ENCODE measurements around the gene TMEM43.

TMEM43 gene

DNA sequence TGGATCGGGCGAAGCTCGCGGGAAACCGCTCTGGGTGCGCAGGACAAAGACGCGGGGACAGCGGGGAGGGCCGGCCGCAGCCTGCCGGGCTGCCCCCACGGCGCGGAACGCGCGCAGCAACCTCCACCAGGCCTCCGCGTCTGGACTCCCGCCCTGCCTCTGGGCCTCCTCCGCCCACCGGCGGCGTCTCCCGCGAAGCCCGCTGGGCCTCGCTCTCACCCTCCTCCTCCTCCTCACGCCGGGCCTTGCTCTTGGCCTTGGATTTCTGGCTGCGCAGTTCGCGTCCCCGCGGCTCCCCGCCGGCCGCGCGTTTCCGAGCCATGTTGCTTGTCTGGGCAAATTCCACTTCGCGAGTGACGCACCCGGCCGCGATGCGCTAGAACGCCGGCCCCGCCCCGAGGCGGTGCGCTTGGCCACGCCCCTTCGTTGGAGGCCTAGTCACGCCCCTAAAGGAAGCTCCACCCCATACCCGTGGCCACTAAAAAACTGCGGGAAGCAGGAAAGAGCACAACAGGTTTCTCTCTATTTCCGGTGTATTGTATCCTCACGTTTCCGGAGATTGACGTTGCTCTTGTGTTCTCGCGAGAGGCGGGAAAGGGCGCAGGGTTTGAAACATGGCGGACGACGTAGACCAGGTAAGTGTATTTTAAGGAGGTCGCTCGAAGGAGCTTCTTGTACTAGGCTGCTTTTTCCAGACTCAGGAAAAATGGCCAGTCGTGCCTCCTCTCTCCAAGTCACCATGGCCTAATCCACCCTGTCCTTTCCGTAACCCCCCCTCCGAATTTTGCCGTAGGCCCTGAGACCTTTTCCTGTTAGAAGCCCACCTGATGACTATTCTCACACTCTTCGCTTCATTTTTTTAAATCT, 53.6 kb downstream of the TMEM43 start, which contains the start of the genes LSM3 and XPC:
Gene LSM3, plus strand, starts transcription at position 571 of the 867 bp plus-strand sequence. Its CDS starts 44 bp downstream, at position 615.
Gene XPC, minus strand, starts transcription at position 355 of the 867 bp plus-strand sequence. Its CDS starts 33 bp downstream, at position 322.
- peak within 1 kb of the TSS; percentile 85 for H3K27ac ChIP-seq
- TF ChIP-seq, protein P1, sequence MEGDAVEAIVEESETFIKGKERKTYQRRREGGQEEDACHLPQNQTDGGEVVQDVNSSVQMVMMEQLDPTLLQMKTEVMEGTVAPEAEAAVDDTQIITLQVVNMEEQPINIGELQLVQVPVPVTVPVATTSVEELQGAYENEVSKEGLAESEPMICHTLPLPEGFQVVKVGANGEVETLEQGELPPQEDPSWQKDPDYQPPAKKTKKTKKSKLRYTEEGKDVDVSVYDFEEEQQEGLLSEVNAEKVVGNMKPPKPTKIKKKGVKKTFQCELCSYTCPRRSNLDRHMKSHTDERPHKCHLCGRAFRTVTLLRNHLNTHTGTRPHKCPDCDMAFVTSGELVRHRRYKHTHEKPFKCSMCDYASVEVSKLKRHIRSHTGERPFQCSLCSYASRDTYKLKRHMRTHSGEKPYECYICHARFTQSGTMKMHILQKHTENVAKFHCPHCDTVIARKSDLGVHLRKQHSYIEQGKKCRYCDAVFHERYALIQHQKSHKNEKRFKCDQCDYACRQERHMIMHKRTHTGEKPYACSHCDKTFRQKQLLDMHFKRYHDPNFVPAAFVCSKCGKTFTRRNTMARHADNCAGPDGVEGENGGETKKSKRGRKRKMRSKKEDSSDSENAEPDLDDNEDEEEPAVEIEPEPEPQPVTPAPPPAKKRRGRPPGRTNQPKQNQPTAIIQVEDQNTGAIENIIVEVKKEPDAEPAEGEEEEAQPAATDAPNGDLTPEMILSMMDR (conservative IDR thresholded peaks at IDR 0.05): no peak
- peak; percentile 85 for TF ChIP-seq ZFX (IDR thresholded peaks at IDR 0.05)

DNA sequence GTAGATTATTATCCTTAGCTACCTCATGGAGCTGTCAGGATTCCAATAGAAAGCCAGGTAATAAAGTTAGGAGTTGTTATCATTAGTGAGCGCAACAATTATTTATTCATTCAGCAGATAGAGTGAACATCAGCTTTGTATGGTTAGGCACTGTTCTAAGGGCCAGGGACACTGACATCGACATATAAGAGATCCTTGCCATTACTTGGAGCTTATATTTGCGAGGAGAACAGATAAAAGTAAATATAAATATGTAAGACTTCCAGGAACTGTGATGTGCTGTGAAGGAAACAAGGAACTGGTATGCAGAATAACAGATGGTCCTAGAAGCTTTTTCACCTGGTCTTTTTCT, 54.2 kb downstream of the TMEM43 start:
- TF ChIP-seq, protein P1 (conservative IDR thresholded peaks at IDR 0.05): no peak
- TF ChIP-seq ZFX (IDR thresholded peaks at IDR 0.05): no peak; the same call in 1 of the 2 replicates
- H3K27ac ChIP-seq: peak overlapping the region; percentile 85

DNA sequence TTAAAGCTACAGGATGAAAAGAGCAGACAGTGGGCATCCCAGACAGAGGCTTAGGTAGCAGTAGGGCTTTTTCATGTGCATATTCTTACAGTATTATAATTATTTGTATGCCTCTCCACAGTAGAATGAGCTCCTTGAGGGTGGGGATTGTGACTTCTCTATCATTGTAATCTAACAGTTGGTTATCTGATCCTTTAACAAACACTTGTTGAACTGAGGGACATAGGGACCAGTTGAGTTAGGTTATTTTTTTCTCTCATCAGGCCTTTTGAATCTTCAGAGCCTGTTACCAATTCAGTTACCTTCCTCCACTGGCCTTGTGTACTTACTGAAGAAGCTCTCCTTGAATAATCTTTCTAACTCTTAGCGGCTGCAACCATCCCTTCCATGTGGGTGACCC, 54.9 kb downstream of the TMEM43 start:
- no peak for TF ChIP-seq ZFX (IDR thresholded peaks at IDR 0.05)
- TF ChIP-seq, protein P1 (conservative IDR thresholded peaks at IDR 0.05): no peak
- H3K27ac ChIP-seq: no peak overlapping the region

DNA sequence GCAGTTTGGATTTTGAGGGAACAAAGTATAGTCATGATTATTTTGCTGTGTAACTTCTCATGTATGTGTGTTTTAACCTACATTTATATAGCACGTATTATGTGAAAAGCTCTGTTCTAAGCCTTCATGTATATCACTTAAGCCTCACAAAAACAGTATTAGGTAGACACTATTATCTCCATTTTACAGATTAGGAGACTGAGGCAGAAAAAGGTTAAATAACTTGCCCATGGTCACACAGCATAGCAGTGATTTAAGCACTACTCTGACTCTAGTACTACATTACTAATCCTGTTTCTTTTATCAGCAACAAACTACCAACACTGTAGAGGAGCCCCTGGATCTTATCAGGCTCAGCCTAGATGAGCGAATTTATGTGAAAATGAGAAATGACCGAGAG, 56.4 kb downstream of the TMEM43 start:
- no peak overlapping the region for H3K27ac ChIP-seq

DNA sequence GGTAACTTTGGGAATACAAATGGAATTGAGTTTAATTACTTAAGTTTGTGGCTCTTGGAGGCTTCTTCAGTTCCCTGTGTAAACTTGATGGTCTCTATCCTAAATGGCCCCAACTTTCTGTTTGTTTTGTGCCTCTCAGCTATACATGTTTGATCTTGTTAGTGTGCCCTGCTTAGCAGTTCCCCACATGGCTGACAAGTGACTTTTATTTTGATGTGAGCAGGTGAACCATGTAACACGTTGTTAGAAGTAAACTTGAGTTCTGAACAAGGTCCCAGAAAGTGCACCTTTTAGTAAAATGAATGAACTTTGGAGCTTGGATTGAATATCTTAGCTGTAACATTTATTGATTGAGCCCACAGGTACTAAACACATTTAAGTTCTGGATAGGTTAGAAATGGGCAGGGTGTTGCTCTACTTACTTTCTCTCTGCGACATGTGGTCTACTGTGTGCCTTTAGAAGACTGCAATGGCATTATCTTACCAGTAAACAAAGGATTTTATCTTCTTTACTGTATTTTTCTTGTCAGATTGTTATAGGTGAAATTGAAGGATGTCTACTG, 58.2 kb downstream of the TMEM43 start:
- no peak overlapping the region for H3K27ac ChIP-seq
- TF ChIP-seq, protein P1 (conservative IDR thresholded peaks at IDR 0.05): no peak
- no peak for TF ChIP-seq ZFX (IDR thresholded peaks at IDR 0.05)

More for the DNA sequence above, 56.4 kb downstream of the TMEM43 start:
- TF ChIP-seq ZFX (IDR thresholded peaks at IDR 0.05): no peak
- TF ChIP-seq, protein P1 (conservative IDR thresholded peaks at IDR 0.05): no peak

DNA sequence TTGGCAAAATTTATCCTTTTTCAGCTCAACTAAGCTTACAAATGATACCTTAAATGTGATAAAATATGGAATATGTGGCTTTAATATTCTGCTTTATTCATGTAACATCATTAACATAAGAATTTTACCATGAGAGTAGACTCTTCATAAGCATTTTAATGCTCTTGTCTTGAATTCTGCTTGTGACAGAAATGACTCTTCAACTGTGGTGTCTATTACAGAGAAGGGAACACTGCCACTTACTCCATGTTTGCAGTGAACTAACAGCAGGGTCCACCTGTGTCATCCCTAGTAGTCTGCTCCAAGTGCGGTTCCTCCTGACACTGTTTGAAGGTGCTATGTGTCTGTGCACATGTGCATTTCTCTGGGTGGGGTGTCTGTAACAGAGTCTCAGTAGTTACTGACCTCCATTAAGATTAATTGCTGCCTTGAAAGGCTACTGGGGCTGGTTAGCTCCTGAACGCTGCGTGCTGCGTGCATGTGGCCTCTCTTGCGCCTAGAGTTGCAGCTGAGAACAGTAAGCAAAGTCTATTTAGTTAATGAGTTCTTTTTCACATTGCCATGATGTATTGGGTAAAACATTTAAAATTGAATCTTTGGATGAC, 62.1 kb downstream of the TMEM43 start:
- no peak overlapping the region for H3K27ac ChIP-seq
- TF ChIP-seq, protein P1 (conservative IDR thresholded peaks at IDR 0.05): no peak
- no peak for TF ChIP-seq ZFX (IDR thresholded peaks at IDR 0.05)
